HEK293T (cell line): ENCODE data around the gene TNFRSF11A.

Experiments used
- BHLHE40 ChIP-seq: fragments of 450-650 bp; IDR thresholded peaks from 2 replicates; pipeline ENCODE4 v1.6.1; 2016; ENCODE audit warnings: mild to moderate bottlenecking, moderate library complexity, borderline replicate concordance
- ELF4 ChIP-seq: fragments of 450-650 bp; IDR thresholded peaks from 2 replicates; pipeline ENCODE4 v1.6.1; 2017; ENCODE audit warnings: antibody characterized with exemption
- FOXM1 ChIP-seq: fragments of 450-650 bp; IDR thresholded peaks from 2 replicates; pipeline ENCODE4 v1.6.1; 2017; ENCODE audit warnings: mild to moderate bottlenecking, borderline replicate concordance
- SUZ12 ChIP-seq: fragments of 450-650 bp; IDR thresholded peaks from 2 replicates; pipeline ENCODE4 v1.6.1; 2016; ENCODE audit warnings: mild to moderate bottlenecking

GRCh38 chr18:62334120-62334519, 9.0 kb downstream of the TNFRSF11A start:
- TF ChIP-seq SUZ12 (no peak), BHLHE40 (no peak), ELF4 (no peak), FOXM1 (no peak)
